BJ (cell line): ENCODE data around the gene NLGN1. TPM values are rescaled to one million over a fixed set of nuclear protein-coding genes. Genes with fewer than 3 reads are reported as not detected.
A peak's percentile ranks its signal among the peaks of the same experiment; 100 is the strongest.
"Not testable (repeated sequence)": the region's sequence is repeated elsewhere in the genome, so short reads cannot be mapped to it uniquely, and the experiment has no call there.

ENCODE experiments used
- CTCF ChIA-PET: fragments of 350-600 bp; formaldehyde crosslinking; extraction: SDS; loops from one replicate; lab custom pipeline; 2021; ENCODE audit warnings: antibody characterized with exemption, inconsistent platforms; lab: Yijun Ruan, JAX
- POLR2A ChIA-PET: fragments of 300-600 bp; sonication (Branson Sonifier 250); formaldehyde crosslinking; extraction: SDS; loops from one replicate; lab custom pipeline; 2021; ENCODE audit warnings: antibody characterized with exemption; lab: Charles Lee
- DNase-seq: peaks from one replicate; pipeline ENCODE4 v3.0.0-alpha.2; 2011; ENCODE audit warnings: low read depth
- H3K27me3 ChIP-seq: 2 replicates; pipeline ENCODE4 v1.6.0; 2011; ENCODE audit warnings: low read length; ENCODE audit not compliant: control insufficient read depth, insufficient read depth
- H3K36me3 ChIP-seq: 2 replicates; pipeline ENCODE4 v1.5.1; 2011; ENCODE audit warnings: low read length; ENCODE audit not compliant: control insufficient read depth, insufficient read depth
- H3K4me3 ChIP-seq: 2 replicates; pipeline ENCODE4 v1.5.1; 2011; ENCODE audit warnings: low read depth, mild to moderate bottlenecking, control low read depth, low read length
- polyA plus RNA-seq: library from polyadenylated mRNA; depleted of rRNA; stranded (reverse); fragments of >200 nt; gene quantifications from 2 replicates; pipeline ENCODE4 v1.2.3, GENCODE V29; 2011
- TF ChIP-seq, protein P1 (sequence below): IDR thresholded peaks from 2 replicates; pipeline ENCODE4 v1.5.1; 2011; ENCODE audit warnings: low read depth, mild to moderate bottlenecking, control low read depth, inconsistent platforms, low read length, moderate library complexity; ENCODE audit not compliant: insufficient read depth

The NLGN1 gene
- polyA plus RNA-seq, 1 experiment = 15.5 TPM

GRCh38 chr3:174208161-174208560 is 810.6 kb downstream of the NLGN1 start:
- POLR2A ChIA-PET = no interaction called here

GRCh38 chr3:174211896-174212295 is 814.4 kb downstream of the NLGN1 start:
- H3K4me3 ChIP-seq, H3K27me3 ChIP-seq, H3K36me3 ChIP-seq, POLR2A ChIA-PET, DNase-seq, CTCF ChIA-PET: not testable (repeated sequence)

More at GRCh38 chr3:174208161-174208560, 810.6 kb downstream of the NLGN1 start:
- Histone ChIP-seq H3K27me3 (no peaks in the 10 kb centered on the region), H3K4me3 (no peak overlapping the region), H3K36me3 (no peaks in the 10 kb centered on the region)
- no peak for DNase-seq
- CTCF ChIA-PET = no interaction called here
- TF ChIP-seq, protein P1, sequence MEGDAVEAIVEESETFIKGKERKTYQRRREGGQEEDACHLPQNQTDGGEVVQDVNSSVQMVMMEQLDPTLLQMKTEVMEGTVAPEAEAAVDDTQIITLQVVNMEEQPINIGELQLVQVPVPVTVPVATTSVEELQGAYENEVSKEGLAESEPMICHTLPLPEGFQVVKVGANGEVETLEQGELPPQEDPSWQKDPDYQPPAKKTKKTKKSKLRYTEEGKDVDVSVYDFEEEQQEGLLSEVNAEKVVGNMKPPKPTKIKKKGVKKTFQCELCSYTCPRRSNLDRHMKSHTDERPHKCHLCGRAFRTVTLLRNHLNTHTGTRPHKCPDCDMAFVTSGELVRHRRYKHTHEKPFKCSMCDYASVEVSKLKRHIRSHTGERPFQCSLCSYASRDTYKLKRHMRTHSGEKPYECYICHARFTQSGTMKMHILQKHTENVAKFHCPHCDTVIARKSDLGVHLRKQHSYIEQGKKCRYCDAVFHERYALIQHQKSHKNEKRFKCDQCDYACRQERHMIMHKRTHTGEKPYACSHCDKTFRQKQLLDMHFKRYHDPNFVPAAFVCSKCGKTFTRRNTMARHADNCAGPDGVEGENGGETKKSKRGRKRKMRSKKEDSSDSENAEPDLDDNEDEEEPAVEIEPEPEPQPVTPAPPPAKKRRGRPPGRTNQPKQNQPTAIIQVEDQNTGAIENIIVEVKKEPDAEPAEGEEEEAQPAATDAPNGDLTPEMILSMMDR = no peak

DNA sequence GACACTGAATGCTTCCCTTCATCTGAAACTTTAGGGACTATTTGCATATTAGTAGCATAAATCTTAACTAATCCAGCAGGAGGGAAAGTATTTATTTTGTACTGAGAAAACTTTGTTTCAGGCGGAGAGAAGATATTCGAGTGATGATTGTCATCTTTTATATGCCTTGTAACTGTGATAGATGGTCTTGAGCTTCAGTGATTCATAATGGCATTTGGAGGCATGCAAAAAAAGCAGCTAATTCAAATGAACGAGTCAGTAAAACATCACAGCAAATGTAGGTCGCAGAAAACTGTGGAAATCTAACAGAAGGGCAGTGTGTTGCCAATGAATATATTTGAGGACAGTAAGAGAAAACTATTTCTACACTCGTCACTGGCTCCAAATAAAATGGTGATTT is 817.9 kb downstream of the NLGN1 start:
- Histone ChIP-seq H3K27me3 (no peaks in the 10 kb centered on the region), H3K36me3 (no peaks in the 10 kb centered on the region), H3K4me3 (no peak overlapping the region)
- POLR2A ChIA-PET = no interaction called here
- CTCF ChIA-PET = interaction anchor here (0.9 to 1.3 kb wide), 2 partner anchors 22 to 58 kb away, joined by 3 read pairs; no protein-coding TSS in a partner anchor
- TF ChIP-seq, protein P1 = no peak
- peak; percentile 2 for DNase-seq

- Histone ChIP-seq H3K4me3 (no peak overlapping the region), H3K27me3 (no peaks in the 10 kb centered on the region), H3K36me3 (no peaks in the 10 kb centered on the region)
- DNase-seq = no peak
- POLR2A ChIA-PET = no interaction called here
- CTCF ChIA-PET = interaction anchor here (0.9 to 1.3 kb wide), 2 partner anchors 23 to 58 kb away, joined by 3 read pairs; no protein-coding TSS in a partner anchor
- TF ChIP-seq, protein P1 = no peak
Measured at GRCh38 chr3:174216019-174216418, 818.5 kb downstream of the NLGN1 start.

DNA sequence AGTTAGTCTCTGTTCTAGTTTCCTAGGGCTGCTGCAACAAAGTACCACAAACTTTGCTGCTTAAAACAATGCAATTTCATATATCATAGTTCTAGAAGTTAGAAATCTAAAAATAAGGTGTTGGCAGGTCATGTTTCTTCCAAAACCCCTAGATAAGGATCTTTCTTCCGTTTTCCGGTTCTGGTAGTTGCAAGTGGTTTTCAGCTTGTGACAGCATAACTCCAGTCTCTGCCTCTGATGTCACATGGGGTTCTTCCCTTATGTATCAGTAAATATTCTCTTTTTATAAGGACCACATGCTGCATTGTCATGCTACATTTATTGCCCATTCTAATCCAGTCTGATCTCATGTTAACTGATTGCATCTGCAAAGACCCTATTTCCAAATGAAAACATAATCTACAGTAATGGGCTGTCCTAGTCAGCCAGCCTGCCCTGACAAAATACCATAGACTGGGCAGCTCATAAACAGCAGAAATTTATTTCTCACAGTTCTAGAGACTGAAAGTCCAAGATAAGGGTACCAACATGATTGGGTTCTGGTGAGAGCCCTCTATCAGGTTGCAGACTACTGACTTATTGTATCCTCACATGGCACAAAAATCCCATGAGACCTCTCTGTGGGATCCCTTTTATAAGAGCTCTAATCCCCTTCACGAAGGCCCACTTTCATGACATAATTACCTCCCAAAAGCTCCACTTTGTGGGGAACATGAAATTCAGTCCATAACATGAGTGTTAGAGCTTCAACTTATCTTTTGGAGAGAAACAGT is 819.6 kb downstream of the NLGN1 start:
- no peak for DNase-seq
- Histone ChIP-seq H3K27me3 (no peaks in the 10 kb centered on the region), H3K4me3 (no peak overlapping the region), H3K36me3 (no peaks in the 10 kb centered on the region)
- POLR2A ChIA-PET = no interaction called here
- CTCF ChIA-PET = interaction anchor here (1.0 to 1.1 kb wide), 2 partner anchors 14 to 17 kb away, joined by 3 to 4 read pairs; no protein-coding TSS in a partner anchor
- TF ChIP-seq, protein P1 = no peak
